GM21528 (cell line): ENCODE measurements around the gene RADIL.
"Not testable (repeated sequence)": the region's sequence is repeated elsewhere in the genome, so short reads cannot be mapped to it uniquely, and the experiment has no call there.

Source experiments
- ATAC-seq: cut with Tn5 transposase; IDR thresholded peaks from one replicate; pipeline ENCODE4 v1.9.1; 2021; ENCODE audit warnings: mild to moderate bottlenecking, moderate library complexity; ENCODE audit not compliant: unreplicated experiment, low FRiP score

Gene RADIL

GRCh38 chr7:4815609-4816418 lies 67.7 kb downstream of the RADIL start:
- ATAC-seq: no peak

- ATAC-seq: no peak
Measured at GRCh38 chr7:4815121-4815520, 68.4 kb downstream of the RADIL start.

GRCh38 chr7:4814433-4814832 lies 69.1 kb downstream of the RADIL start:
- no peak for ATAC-seq

- no peak for ATAC-seq
Measured at GRCh38 chr7:4809666-4810065, 73.8 kb downstream of the RADIL start.

GRCh38 chr7:4809091-4809591 lies 74.4 kb downstream of the RADIL start:
- no peak for ATAC-seq

GRCh38 chr7:4808565-4808964 lies 75.0 kb downstream of the RADIL start:
- ATAC-seq: no peak

GRCh38 chr7:4808026-4808425 lies 75.5 kb downstream of the RADIL start:
- ATAC-seq: no peak

GRCh38 chr7:4807598-4808016 lies 75.9 kb downstream of the RADIL start:
- ATAC-seq: no peak

- ATAC-seq: no peak
Measured at GRCh38 chr7:4806983-4807597, 76.4 kb downstream of the RADIL start.

GRCh38 chr7:4805984-4806300 lies 77.6 kb downstream of the RADIL start:
- no peak for ATAC-seq

GRCh38 chr7:4805110-4805983 lies 78.2 kb downstream of the RADIL start:
- ATAC-seq: no peak

GRCh38 chr7:4803397-4804241 lies 79.9 kb downstream of the RADIL start:
- no peak for ATAC-seq

- not testable (repeated sequence) for ATAC-seq
Measured at GRCh38 chr7:4802577-4802976, 80.9 kb downstream of the RADIL start.

GRCh38 chr7:4801839-4802231 lies 81.7 kb downstream of the RADIL start:
- ATAC-seq: no peak

GRCh38 chr7:4800926-4801838 lies 82.3 kb downstream of the RADIL start:
- ATAC-seq: no peak

- no peak for ATAC-seq
Measured at GRCh38 chr7:4800487-4800886, 83.0 kb downstream of the RADIL start.

- no peak for ATAC-seq
Measured at GRCh38 chr7:4799508-4800268, 83.8 kb downstream of the RADIL start.

- no peak for ATAC-seq
Measured at GRCh38 chr7:4798706-4799235, 84.7 kb downstream of the RADIL start.
